Gastrocnemius medialis (tissue), 4 donors: ENCODE measurements around the gene CSHL1. TPM values are rescaled to one million over a fixed set of nuclear protein-coding genes. Genes with fewer than 3 reads are reported as not detected.
"Not testable (repeated sequence)": the region's sequence is repeated elsewhere in the genome, so short reads cannot be mapped to it uniquely, and the experiment has no call there.

Experiments
- ATAC-seq, 2 donors: fragments of 150-250 bp; one replicate each; pipeline ENCODE4 v1.9.1; 2016
- DNase-seq, 2 donors: peaks; one replicate each; pipeline ENCODE4 v3.0.0-alpha.2; 2019
- H3K27ac ChIP-seq, 4 donors: fragments of 200-600 bp; sonication (generic); 1 replicate in 1 of 4; 2 replicates in 3 of 4; pipeline ENCODE4 v1.5.1; 2016 to 2018; ENCODE audit warnings: mild to moderate bottlenecking in 2 of 4, moderate library complexity in 1 of 4
- H3K27me3 ChIP-seq, 3 donors: fragments of 200-600 bp; sonication (generic) in 2 of 3; 1 replicate in 1 of 3; 2 replicates in 2 of 3; pipeline versions ENCODE4 v1.5.1 to v1.6.0; 2016 to 2019; ENCODE audit warnings: mild to moderate bottlenecking in 1 of 3, moderate library complexity in 1 of 3
- H3K36me3 ChIP-seq, 2 donors: fragments of 200-600 bp; sonication (generic) in 1 of 2; one replicate each; pipeline ENCODE4 v1.5.1; 2017 to 2018
- H3K4me1 ChIP-seq, 2 donors: fragments of 200-600 bp; sonication (generic) in 1 of 2; one replicate each; pipeline ENCODE4 v1.5.1; 2016 to 2017; ENCODE audit warnings: mild to moderate bottlenecking in 2 of 2
- H3K4me3 ChIP-seq, 4 donors: fragments of 200-600 bp; sonication (generic) in 3 of 4; 1 replicate in 1 of 4; 2 replicates in 3 of 4; pipeline ENCODE4 v1.5.1; 2016 to 2019; ENCODE audit warnings: mild to moderate bottlenecking in 2 of 4
- H3K9me3 ChIP-seq, 3 donors: fragments of 200-600 bp; sonication (generic) in 2 of 3; 1 replicate in 1 of 3; 2 replicates in 2 of 3; pipeline ENCODE4 v1.5.1; 2016 to 2019
- CTCF ChIP-seq, 5 experiments: fragments of 450-650 bp in 3 of 5; fragments of 200-600 bp in 2 of 5; sonication (generic) in 2 of 5; IDR thresholded peaks in 4 of 5; conservative IDR thresholded peaks in 1 of 5; 1 replicate in 4 of 5; 2 replicates in 1 of 5; pipeline ENCODE4 v1.5.1; 2016 to 2019; ENCODE audit warnings: antibody characterized with exemption in 5 of 5, mild to moderate bottlenecking in 3 of 5, moderate library complexity in 3 of 5
- POLR2A ChIP-seq, 2 donors: fragments of 450-650 bp; IDR thresholded peaks; one replicate each; pipeline ENCODE4 v1.6.1; 2017; ENCODE audit warnings: antibody characterized with exemption in 2 of 2, mild to moderate bottlenecking in 2 of 2, moderate library complexity in 2 of 2
- in situ Hi-C, 4 donors: fragments of 200-750 bp; cut with MboI; loops; one replicate each; pipeline versions ENCODE4 v1.15.0 to v1.8.0; 2017; ENCODE audit warnings: low sequenced_read_pairs in 4 of 4
- intact Hi-C: fragments of 100-400 bp; cut with DNase I; formaldehyde crosslinking; loops from one replicate; pipeline ENCODE4 v1.15.1; 2023; ENCODE audit warnings: low total_unique reads
- total RNA-seq, 4 donors: library from RNA; depleted of rRNA; stranded (reverse); fragments of >200 nt; gene quantifications; one replicate each; pipeline versions ENCODE4 v1.1.0 to v1.2.3, GENCODE V29; 2016

Gene CSHL1
- total RNA-seq, 4 donors from 2014 or later, result not detected

GRCh38 chr17:63919311-63919723 is 8.3 kb upstream of the CSHL1 start:
- TF ChIP-seq POLR2A (IDR thresholded peaks at IDR 0.05), result no peak
- TF ChIP-seq CTCF (IDR thresholded peaks at IDR 0.05 in 4 of 5, conservative IDR thresholded peaks at IDR 0.05 in 1 of 5), result peak; percentile 90 to 99 (median 97)
- Histone ChIP-seq H3K27me3 (no peaks in the 10 kb centered on the region), H3K4me3 (no peak overlapping the region), H3K36me3 (no peaks in the 10 kb centered on the region), H3K9me3 (no peaks in the 10 kb centered on the region), H3K27ac (no peak overlapping the region), H3K4me1 (peaks cover 3 to 4% of the 10 kb centered on the region in 2 donors)
- intact Hi-C loops, result loop anchor here (1.0 to 10.0 kb wide), 4 partner anchors 27 to 355 kb away; partner anchors contain the start of gene ERN1
- ATAC-seq (peak; percentile 87 to 93), DNase-seq (peak in 1 of 2 donors; percentile 61)
- in situ Hi-C loops, result loop anchor here (10.0 to 25.0 kb wide), 7 partner anchors 105 to 518 kb away; partner anchors contain the start of genes ERN1 (in 2 of the 4), ICAM2 (in 1 of the 4) and MILR1 (in 1 of the 4)

- H3K4me1 ChIP-seq, H3K27ac ChIP-seq, H3K9me3 ChIP-seq, H3K27me3 ChIP-seq, DNase-seq, H3K36me3 ChIP-seq, H3K4me3 ChIP-seq, ATAC-seq: not testable (repeated sequence)
- intact Hi-C loops (loop anchor here (1.0 to 10.0 kb wide), 4 partner anchors 28 to 356 kb away; partner anchors contain the start of gene ERN1), in situ Hi-C loops (loop anchor here (10.0 to 25.0 kb wide), 7 partner anchors 106 to 518 kb away; partner anchors contain the start of genes ERN1 (in 2 of the 4), ICAM2 (in 1 of the 4) and MILR1 (in 1 of the 4))
Observed at GRCh38 chr17:63918789-63919305, 7.8 kb upstream of the CSHL1 start, which contains the start of gene GH1. TSS of gene GH1 (minus strand) at chr17:63918839. CDS start at chr17:63918776, 63 bp downstream.

- DNase-seq (no peak), ATAC-seq (no peak)
- no peaks in the 10 kb centered on the region for H3K9me3 ChIP-seq
- no peaks in the 10 kb centered on the region for H3K36me3 ChIP-seq
- in situ Hi-C loops (loop anchor here (10.0 to 25.0 kb wide), 7 partner anchors 106 to 519 kb away; partner anchors contain the start of genes ERN1 (in 2 of the 4), ICAM2 (in 1 of the 4) and MILR1 (in 1 of the 4)), intact Hi-C loops (loop anchor here (2.0 to 10.0 kb wide), 3 partner anchors 28 to 356 kb away; partner anchors contain the start of gene ERN1)
- peaks cover 3 to 4% of the 10 kb centered on the region in 2 donors for H3K4me1 ChIP-seq
- no peaks in the 10 kb centered on the region for H3K27me3 ChIP-seq
- H3K27ac ChIP-seq, result no peak overlapping the region
- no peak overlapping the region for H3K4me3 ChIP-seq
- TF ChIP-seq CTCF (IDR thresholded peaks at IDR 0.05 in 4 of 5, conservative IDR thresholded peaks at IDR 0.05 in 1 of 5), result no peak
- TF ChIP-seq POLR2A (IDR thresholded peaks at IDR 0.05), result no peak
Observed at GRCh38 chr17:63918305-63918704, 7.2 kb upstream of the CSHL1 start.

GRCh38 chr17:63917646-63918045 is 6.6 kb upstream of the CSHL1 start:
- H3K9me3 ChIP-seq, result no peaks in the 10 kb centered on the region
- H3K27me3 ChIP-seq, result no peaks in the 10 kb centered on the region
- DNase-seq (no peak), ATAC-seq (no peak)
- TF ChIP-seq POLR2A (IDR thresholded peaks at IDR 0.05) (no peak), CTCF (IDR thresholded peaks at IDR 0.05 in 4 of 5, conservative IDR thresholded peaks at IDR 0.05 in 1 of 5) (no peak)
- in situ Hi-C loops, result loop anchor here (10.0 to 25.0 kb wide), 7 partner anchors 107 to 520 kb away; partner anchors contain the start of genes ERN1 (in 2 of the 4), ICAM2 (in 1 of the 4) and MILR1 (in 1 of the 4)
- H3K4me1 ChIP-seq, result peaks cover 3 to 4% of the 10 kb centered on the region in 2 donors
- no peak overlapping the region for H3K4me3 ChIP-seq
- no peaks in the 10 kb centered on the region for H3K36me3 ChIP-seq
- H3K27ac ChIP-seq, result no peak overlapping the region
- intact Hi-C loops, result loop anchor here (2.0 to 10.0 kb wide), 3 partner anchors 29 to 357 kb away; partner anchors contain the start of gene ERN1

GRCh38 chr17:63917206-63917605 is 6.1 kb upstream of the CSHL1 start:
- in situ Hi-C loops, result loop anchor here (10.0 to 25.0 kb wide), 7 partner anchors 108 to 520 kb away; partner anchors contain the start of genes ERN1 (in 2 of the 4), ICAM2 (in 1 of the 4) and MILR1 (in 1 of the 4)
- H3K4me1 ChIP-seq, H3K27ac ChIP-seq, H3K36me3 ChIP-seq, H3K4me3 ChIP-seq, DNase-seq, H3K9me3 ChIP-seq, ATAC-seq, H3K27me3 ChIP-seq: not testable (repeated sequence)
- intact Hi-C loops, result loop anchor here (5.0 to 10.0 kb wide), 2 partner anchors 215 to 358 kb away; partner anchors contain the start of gene ERN1
